Right cardiac atrium (tissue), 5 donors: ENCODE measurements around the gene KNDC1. TPM values are rescaled to one million over a fixed set of nuclear protein-coding genes. Genes with fewer than 3 reads are reported as not detected.

ENCODE experiments used
- ATAC-seq, 2 donors: fragments of 200-7000 bp; cut with Tn5 transposase; one replicate each; pipeline versions ENCODE4 v1.8.0 to v1.9.1; 2020; ENCODE audit warnings: moderate library complexity in 2 of 2, mild to moderate bottlenecking in 1 of 2
- DNase-seq, 3 donors: peaks; one replicate each; pipeline ENCODE4 v3.0.0-alpha.2; 2020
- H3K27ac ChIP-seq: one replicate; pipeline ENCODE4 v1.5.1; 2013; ENCODE audit warnings: mild to moderate bottlenecking, low read length, control low read depth, moderate library complexity
- H3K27me3 ChIP-seq: one replicate; pipeline ENCODE4 v1.6.1; 2013; ENCODE audit not compliant: control insufficient read depth, insufficient read depth
- H3K4me1 ChIP-seq: one replicate; pipeline ENCODE4 v1.6.1; 2013; ENCODE audit warnings: low read length; ENCODE audit not compliant: control insufficient read depth, insufficient read depth
- H3K4me3 ChIP-seq: one replicate; pipeline ENCODE4 v1.5.1; 2013; ENCODE audit warnings: low read length, control low read depth
- H3K9me3 ChIP-seq: one replicate; pipeline ENCODE4 v1.6.1; 2013; ENCODE audit warnings: low read length; ENCODE audit not compliant: control insufficient read depth
- WGBS: extraction: QIAGEN DNeasy Blood & Tissue Kit; methylation state at CpG from one replicate; pipeline ENCODE4 v1.1.7; 2013; 5-methylcytosine and 5-hydroxymethylcytosine counted together
- intact Hi-C, 4 donors: fragments of 100-400 bp; cut with DNase I; formaldehyde crosslinking; loops; one replicate each; pipeline versions ENCODE4 v1.11.0 to v1.14.0; 2022 to 2023
- polyA plus RNA-seq: library from polyadenylated mRNA; stranded (reverse); fragments of 200-250 nt; gene quantifications from one replicate; pipeline ENCODE4 v1.2.3, GENCODE V29; 2013
- total RNA-seq, 4 donors: library from RNA; stranded (reverse); fragmentation: NEBNext Ultra II Directional; extraction: Animal tissue kit (Norgen Biotek cat#: 25700); gene quantifications; one replicate each; pipeline ENCODE4 v1.2.1, GENCODE V29; 2021
- donor health status: healthy with polysubstance abuse.
- donor health status: DM: no; HTN: yes; CAD: no.
- donor health status: DM: no; HTN: no; CAD: no.
- donor health status: DM: no; HTN: yes; CAD: no; lungs with severe emphysema.
- donor health status: DM: yes; HTN: yes; CAD: no.

KNDC1 gene
- total and polyA plus RNA-seq, 5 donors = 0.23 to 1.4 (median 0.50) TPM

DNA sequence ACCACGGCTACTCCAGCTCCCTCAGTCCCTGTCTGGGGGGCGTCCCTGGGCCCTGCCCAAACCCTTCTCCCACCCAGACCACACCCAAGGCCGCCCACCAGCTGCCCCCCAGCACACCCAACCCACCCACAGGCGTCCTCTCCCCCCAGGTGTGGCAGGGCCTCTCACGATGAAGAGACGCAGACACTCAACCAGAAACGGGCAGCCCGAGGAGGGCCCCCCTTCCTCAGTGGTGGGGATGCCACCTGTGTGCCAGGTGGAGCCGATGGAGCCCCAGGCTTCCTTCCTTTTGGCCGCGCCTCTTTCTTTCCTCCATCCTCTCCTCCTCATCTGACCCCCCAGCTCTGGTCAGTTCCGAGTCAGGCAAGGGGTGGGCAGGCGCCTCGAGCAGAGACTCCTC is 43.6 kb upstream of the KNDC1 start:
- 77% methylated on average over 14 of the region's 14 CpGs for WGBS

DNA sequence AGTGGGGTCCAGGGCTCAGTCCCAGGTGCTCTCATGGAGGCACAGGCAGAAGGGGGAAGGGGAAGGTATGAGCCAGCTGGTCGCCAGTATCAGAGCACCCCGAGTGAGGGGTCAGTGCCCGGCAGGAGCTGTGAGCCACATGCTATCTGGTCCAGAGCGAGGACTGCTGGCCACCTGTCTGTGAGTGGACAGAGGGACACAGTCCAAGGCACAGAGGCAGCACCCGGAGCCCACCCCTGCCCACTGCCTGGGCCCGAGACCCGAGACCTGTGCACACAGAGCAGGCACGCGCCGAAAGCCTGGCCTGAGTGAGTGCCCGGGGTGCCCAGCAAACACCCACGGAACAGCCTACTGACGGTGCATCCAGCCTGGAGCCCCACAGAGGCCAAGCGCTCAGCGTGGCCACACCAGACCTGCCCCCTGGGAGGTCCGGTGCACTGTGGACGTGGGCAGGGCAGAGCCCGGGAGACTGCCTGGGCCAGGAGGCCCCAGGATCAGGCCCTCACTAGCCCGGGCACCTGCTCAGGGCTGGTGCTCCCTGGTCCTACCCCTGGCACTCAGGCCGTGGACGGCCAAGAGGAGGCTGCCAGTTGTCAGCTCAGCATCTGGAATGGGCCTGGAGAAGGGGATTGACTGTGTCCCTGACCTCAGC is 42.9 kb upstream of the KNDC1 start:
- ATAC-seq (peak in 1 of 2 donors; percentile 28), DNase-seq (peak in 2 of 3 donors; percentile 40 to 42)
- Histone ChIP-seq H3K4me1 (no peaks in the 10 kb centered on the region), H3K9me3 (no peaks in the 10 kb centered on the region), H3K4me3 (no peak overlapping the region), H3K27ac (no peak overlapping the region), H3K27me3 (no peaks in the 10 kb centered on the region)
- WGBS = 89% methylated on average over 21 of the region's 21 CpGs
- intact Hi-C loops = no loop called here

More for the DNA sequence above, 43.6 kb upstream of the KNDC1 start:
- no peak overlapping the region for H3K4me3 ChIP-seq
- DNase-seq = peak in 1 of 3 donors; percentile 35
- ATAC-seq = no peak
- H3K27me3 ChIP-seq = no peaks in the 10 kb centered on the region
- no peaks in the 10 kb centered on the region for H3K4me1 ChIP-seq
- no peak overlapping the region for H3K27ac ChIP-seq
- intact Hi-C loops = no loop called here
- no peaks in the 10 kb centered on the region for H3K9me3 ChIP-seq

DNA sequence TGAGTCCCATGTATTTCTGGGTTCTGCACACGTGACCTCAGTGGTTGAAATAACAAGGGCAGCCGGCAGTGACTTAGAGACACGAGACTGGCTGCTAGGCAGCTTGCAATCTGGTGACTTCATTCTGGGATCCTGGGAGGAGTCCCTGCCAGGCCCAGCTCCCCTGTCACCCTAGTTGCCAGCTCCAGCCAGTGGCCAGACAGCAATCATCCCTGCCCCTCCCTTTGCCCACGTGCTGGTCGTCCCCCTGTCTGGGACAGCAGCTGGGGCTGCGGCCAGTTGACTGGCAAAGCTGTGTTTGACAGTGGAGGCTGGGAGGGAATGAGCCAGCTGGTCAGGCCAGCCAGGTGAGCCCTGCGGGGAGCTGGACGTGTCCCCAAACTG is 42.3 kb upstream of the KNDC1 start:
- intact Hi-C loops = no loop called here
- Histone ChIP-seq H3K27ac (no peak overlapping the region), H3K9me3 (no peaks in the 10 kb centered on the region), H3K4me3 (no peak overlapping the region), H3K4me1 (no peaks in the 10 kb centered on the region), H3K27me3 (no peaks in the 10 kb centered on the region)
- peak; percentile 42 to 58 for ATAC-seq
- peak in 2 of 3 donors; percentile 44 to 56 for DNase-seq
- WGBS = 67% methylated on average over 8 of the region's 8 CpGs

DNA sequence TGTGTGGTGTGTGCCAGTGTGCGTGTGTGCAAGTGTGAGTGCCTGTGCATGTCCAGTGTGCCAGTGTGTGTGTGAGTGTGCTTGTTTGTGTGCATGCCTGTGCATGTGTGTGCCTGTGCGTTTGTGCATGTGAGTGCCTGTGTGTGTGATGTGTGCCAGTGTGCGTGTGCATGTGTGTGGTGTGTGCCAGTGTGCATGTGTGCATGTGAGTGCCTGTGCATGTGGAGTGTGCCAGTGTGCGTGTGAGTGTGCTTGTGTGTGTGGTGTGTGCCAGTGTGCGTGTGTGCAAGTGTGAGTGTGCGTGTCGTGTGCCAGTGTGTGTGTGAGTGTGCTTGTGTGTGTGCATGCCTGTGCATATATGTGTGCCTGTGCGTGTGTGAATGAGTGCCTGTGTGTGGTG is 38.5 kb upstream of the KNDC1 start:
- no peaks in the 10 kb centered on the region for H3K4me1 ChIP-seq
- WGBS = 79% methylated on average over 8 of the region's 8 CpGs
- no peaks in the 10 kb centered on the region for H3K27me3 ChIP-seq
- ATAC-seq (no peak), DNase-seq (peak in 1 of 3 donors; percentile 9)
- no peak overlapping the region for H3K27ac ChIP-seq
- intact Hi-C loops = loop anchor here in 3 of 4 donors (5.0 to 10.0 kb wide), 4 partner anchors 179 to 467 kb away; partner anchors contain the start of gene CFAP46 (in 1 of the 3)
- no peak overlapping the region for H3K4me3 ChIP-seq
- no peaks in the 10 kb centered on the region for H3K9me3 ChIP-seq

DNA sequence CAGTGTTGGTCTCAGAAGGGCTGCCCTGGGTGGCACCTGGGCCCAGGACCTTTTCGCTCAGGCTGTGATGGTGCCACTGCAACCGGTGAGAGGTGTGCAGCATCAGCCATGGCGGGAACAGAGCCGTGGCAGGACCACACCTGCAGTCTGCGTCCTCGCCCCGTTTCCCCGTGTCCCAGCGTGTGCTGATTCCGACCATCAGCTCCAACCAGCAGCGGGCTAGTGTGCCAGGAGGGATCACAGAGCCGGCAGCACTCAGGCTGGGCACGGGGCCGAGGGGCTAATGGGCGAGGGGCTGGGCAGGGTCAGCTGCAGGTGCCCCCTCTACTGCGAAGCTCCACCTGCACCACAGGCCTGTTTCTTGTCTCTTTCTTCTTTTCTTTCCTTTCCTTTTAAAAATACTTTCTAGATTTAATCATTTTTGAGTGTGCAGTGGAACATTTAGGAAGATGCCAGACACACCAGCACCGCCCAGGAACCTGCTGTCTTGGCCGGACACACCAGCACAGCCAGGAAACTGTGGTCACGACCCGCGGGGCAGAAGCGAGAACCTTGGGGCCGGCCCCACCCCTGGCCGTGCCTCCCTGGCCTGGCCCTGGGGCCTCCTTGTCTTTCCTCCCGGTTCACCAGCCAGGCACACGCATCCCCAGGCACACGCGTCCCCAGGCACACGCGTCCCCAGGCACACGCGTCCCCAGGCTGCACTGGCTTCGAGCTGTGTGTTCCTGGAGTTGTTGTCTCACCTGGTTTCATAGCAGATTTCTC is 37.7 kb upstream of the KNDC1 start:
- peak; percentile 6 to 46 (median 33) for DNase-seq
- intact Hi-C loops = loop anchor here in 3 of 4 donors (5.0 to 10.0 kb wide), 4 partner anchors 180 to 468 kb away; partner anchors contain the start of gene CFAP46 (in 1 of the 3)

DNA sequence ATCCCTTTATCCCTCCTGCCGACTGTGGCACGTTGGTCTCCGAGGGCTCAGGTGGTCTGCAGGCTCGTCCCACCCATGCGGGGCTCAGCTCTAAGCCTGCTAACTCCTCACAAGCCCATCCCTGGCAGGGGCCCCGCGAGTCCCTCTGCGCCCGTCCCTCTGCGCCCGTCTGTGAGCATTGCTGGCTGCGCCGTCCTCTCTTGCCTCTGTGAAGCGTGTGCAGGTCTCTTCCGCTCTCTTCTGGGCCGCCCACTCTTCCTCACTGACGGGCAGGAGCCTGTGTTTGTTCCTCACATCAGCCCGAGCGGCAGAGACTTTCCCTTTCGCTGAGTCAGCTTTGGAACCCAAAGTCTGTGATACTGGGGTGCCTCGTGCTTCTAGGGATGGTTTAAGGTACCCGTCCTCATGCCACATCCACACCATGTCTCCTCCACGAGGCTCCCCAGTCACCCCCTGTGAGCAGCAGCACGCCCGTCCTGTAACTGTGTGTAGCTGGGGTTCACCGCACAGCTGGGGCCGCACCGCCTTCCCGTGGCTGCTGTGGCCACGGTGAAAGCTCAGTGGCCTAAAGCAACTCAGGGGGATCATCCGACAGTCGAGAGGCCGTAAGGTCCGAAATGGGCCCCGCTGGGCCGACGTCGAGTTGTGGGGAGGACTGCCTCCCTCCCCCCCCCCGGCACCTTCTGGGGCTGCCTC is 36.8 kb upstream of the KNDC1 start:
- WGBS = 77% methylated on average over 39 of the region's 39 CpGs
- intact Hi-C loops = loop anchor here in 3 of 4 donors (5.0 to 10.0 kb wide), 4 partner anchors 181 to 468 kb away; partner anchors contain the start of gene CFAP46 (in 1 of the 3)

More for the DNA sequence above, 37.7 kb upstream of the KNDC1 start:
- Histone ChIP-seq H3K27me3 (no peaks in the 10 kb centered on the region), H3K4me3 (no peak overlapping the region), H3K4me1 (no peaks in the 10 kb centered on the region), H3K27ac (no peak overlapping the region), H3K9me3 (no peaks in the 10 kb centered on the region)
- WGBS = 78% methylated on average over 33 of the region's 33 CpGs
- no peak for ATAC-seq

DNA sequence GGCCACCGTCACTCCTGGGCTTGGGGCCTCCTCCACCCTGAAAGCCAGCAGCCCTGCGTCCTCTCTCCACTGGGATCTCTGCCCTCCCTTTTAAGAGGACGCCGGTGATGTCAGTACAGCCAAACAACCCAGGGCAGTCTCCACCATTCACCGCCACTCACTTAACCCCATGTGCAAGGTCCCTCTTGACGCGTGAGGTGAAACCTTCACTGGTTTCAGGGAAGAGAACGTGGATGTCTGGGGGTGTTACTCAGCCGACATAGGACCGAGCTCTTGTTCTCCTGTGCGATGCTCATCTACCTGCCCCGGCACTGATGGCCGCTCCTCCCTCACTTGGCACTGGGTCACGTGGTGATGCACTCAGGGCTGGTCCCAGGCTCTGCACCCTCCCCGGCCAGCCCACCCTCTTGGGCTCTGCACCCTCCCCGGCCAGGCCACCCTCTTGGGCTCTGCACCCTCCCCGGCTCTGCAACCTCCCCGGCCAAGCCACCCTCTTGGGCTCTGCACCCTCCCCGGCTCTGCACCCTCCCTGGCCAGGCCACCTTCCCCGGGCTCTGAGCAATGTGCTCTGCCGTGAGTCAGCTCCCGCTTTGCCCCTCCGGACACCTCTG is 36.2 kb upstream of the KNDC1 start:
- WGBS = 73% methylated on average over 23 of the region's 23 CpGs
- DNase-seq = peak; percentile 7 to 56 (median 29)

More for the DNA sequence above, 36.8 kb upstream of the KNDC1 start:
- H3K9me3 ChIP-seq = no peaks in the 10 kb centered on the region
- DNase-seq = peak; percentile 6 to 49 (median 27)
- no peaks in the 10 kb centered on the region for H3K27me3 ChIP-seq
- H3K4me3 ChIP-seq = no peak overlapping the region
- no peaks in the 10 kb centered on the region for H3K4me1 ChIP-seq
- H3K27ac ChIP-seq = no peak overlapping the region
- no peak for ATAC-seq

DNA sequence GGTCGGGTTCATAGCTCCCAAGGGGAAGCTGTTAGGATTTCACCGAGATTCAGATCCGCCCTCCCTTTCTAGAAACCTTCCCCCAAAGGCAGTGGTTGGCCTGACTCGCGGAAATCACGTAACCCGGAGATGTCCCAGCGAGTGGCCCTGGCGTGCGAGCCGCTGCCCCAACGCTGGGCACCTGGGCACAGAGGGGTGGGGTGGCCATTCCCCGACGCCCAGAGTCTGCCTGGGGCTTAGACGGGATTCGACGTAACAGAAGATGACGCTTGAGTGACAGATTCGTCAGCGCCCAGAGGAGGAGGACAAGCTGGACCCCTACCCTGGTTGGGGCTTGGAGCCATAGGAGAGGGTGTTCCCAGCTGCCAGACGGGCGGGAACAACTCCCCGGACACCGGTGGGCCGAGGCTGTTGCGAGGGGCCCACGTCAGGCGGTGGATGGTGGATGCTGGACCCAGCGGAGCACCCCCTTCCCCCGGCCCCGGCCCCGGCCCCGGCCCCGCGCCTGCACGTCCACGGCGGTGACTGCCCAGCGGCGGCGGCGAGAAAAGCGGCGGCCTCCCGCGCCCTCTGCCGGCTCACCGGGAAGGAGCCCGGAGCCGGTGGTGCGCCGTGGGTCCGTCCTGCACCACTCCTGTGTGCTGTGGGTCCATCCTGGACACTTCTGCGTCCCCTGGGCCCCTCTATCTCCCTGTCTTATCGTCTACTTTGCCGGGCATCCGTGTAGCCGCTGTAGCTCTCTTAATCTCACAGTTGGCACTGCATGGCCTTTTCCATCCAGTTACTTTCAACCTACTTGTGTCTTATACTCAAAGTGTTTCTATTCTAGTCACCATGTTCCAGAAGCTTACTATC is 35.4 kb upstream of the KNDC1 start:
- Histone ChIP-seq H3K4me3 (no peak overlapping the region), H3K27ac (no peak overlapping the region), H3K27me3 (no peaks in the 10 kb centered on the region), H3K9me3 (no peaks in the 10 kb centered on the region), H3K4me1 (no peaks in the 10 kb centered on the region)
- peak; percentile 24 to 77 (median 65) for DNase-seq
- ATAC-seq = peak; percentile 56 to 64
- WGBS = 38% methylated on average over 58 of the region's 58 CpGs
- intact Hi-C loops = loop anchor here in 3 of 4 donors (5.0 to 10.0 kb wide), 4 partner anchors 182 to 470 kb away; partner anchors contain the start of gene CFAP46 (in 1 of the 3)

More for the DNA sequence above, 36.2 kb upstream of the KNDC1 start:
- intact Hi-C loops = loop anchor here in 3 of 4 donors (5.0 to 10.0 kb wide), 4 partner anchors 182 to 469 kb away; partner anchors contain the start of gene CFAP46 (in 1 of the 3)
- H3K4me3 ChIP-seq = no peak overlapping the region
- no peaks in the 10 kb centered on the region for H3K9me3 ChIP-seq
- no peaks in the 10 kb centered on the region for H3K27me3 ChIP-seq
- H3K4me1 ChIP-seq = no peaks in the 10 kb centered on the region
- ATAC-seq = no peak
- no peak overlapping the region for H3K27ac ChIP-seq

DNA sequence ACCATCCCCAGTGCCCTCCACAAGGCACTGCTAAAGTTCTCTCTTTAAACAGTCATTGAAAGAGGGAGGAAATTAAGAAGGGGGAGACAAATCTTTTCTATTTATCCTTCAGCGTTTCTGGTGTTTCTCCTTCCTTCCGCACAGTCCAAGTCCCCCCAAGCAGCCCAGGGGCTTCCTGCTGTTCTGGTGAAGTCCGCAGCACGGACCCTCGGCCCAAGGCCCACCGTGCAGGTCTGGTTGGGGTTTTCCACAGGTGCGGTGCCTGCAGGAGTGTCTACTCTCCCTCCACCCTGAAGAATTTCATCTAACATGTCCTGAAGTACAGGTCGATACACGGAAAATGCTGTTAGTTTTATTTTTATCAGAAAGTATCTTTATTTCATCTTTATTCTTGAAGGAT is 34.1 kb upstream of the KNDC1 start:
- DNase-seq = no peak
- no peak for ATAC-seq
- intact Hi-C loops = loop anchor here in 1 of 4 donors (10.0 kb wide), 1 partner anchor 471 kb away; no protein-coding TSS in a partner anchor
- Histone ChIP-seq H3K27me3 (no peaks in the 10 kb centered on the region), H3K9me3 (no peaks in the 10 kb centered on the region), H3K4me1 (no peaks in the 10 kb centered on the region), H3K27ac (no peak overlapping the region), H3K4me3 (no peak overlapping the region)
- WGBS = 89% methylated on average over 9 of the region's 9 CpGs
